GM19468 (cell line): ENCODE data around the gene GRIK4.

Experiments
- ATAC-seq: cut with Tn5 transposase; IDR thresholded peaks from one replicate; pipeline ENCODE4 v1.9.1; 2021; ENCODE audit warnings: mild to moderate bottlenecking, moderate library complexity, moderate number of reproducible peaks; ENCODE audit not compliant: unreplicated experiment; ENCODE audit errors: extremely low read depth

GRIK4 gene

GRCh38 chr11:120884154-120885020 is 372.8 kb downstream of the GRIK4 start:
- ATAC-seq, result no peak

GRCh38 chr11:120890609-120891320 is 379.2 kb downstream of the GRIK4 start:
- no peak for ATAC-seq

GRCh38 chr11:120893440-120894201 is 382.1 kb downstream of the GRIK4 start:
- peak; percentile 33 for ATAC-seq

GRCh38 chr11:120894202-120894985 is 382.8 kb downstream of the GRIK4 start:
- no peak for ATAC-seq

GRCh38 chr11:120896687-120897086 is 385.1 kb downstream of the GRIK4 start:
- ATAC-seq, result no peak

- ATAC-seq, result no peak
Observed at GRCh38 chr11:120898568-120898967, 387.0 kb downstream of the GRIK4 start.

GRCh38 chr11:120899720-120900119 is 388.2 kb downstream of the GRIK4 start:
- no peak for ATAC-seq

- ATAC-seq, result no peak
Observed at GRCh38 chr11:120900643-120901042, 389.1 kb downstream of the GRIK4 start.

- ATAC-seq, result no peak
Observed at GRCh38 chr11:120903686-120904085, 392.1 kb downstream of the GRIK4 start.

- ATAC-seq, result no peak
Observed at GRCh38 chr11:120904116-120904515, 392.6 kb downstream of the GRIK4 start.

- no peak for ATAC-seq
Observed at GRCh38 chr11:120906766-120907165, 395.2 kb downstream of the GRIK4 start.

- ATAC-seq, result no peak
Observed at GRCh38 chr11:120907971-120908370, 396.4 kb downstream of the GRIK4 start.

GRCh38 chr11:120908461-120909181 is 397.1 kb downstream of the GRIK4 start:
- ATAC-seq, result no peak

- ATAC-seq, result no peak
Observed at GRCh38 chr11:120909676-120910416, 398.3 kb downstream of the GRIK4 start.

- no peak for ATAC-seq
Observed at GRCh38 chr11:120911943-120912342, 400.4 kb downstream of the GRIK4 start.

- no peak for ATAC-seq
Observed at GRCh38 chr11:120912504-120912903, 401.0 kb downstream of the GRIK4 start.

- no peak for ATAC-seq
Observed at GRCh38 chr11:120912915-120913314, 401.4 kb downstream of the GRIK4 start.

- ATAC-seq, result no peak
Observed at GRCh38 chr11:120914021-120914420, 402.5 kb downstream of the GRIK4 start.

- no peak for ATAC-seq
Observed at GRCh38 chr11:120914601-120915000, 403.1 kb downstream of the GRIK4 start.
